Prostate gland (tissue), 2 donors: ENCODE data around the gene CAPN11. TPM values are rescaled to one million over a fixed set of nuclear protein-coding genes. Genes with fewer than 3 reads are reported as not detected.
A peak's percentile ranks its signal among the peaks of the same experiment; 100 is the strongest.

Source experiments
- DNase-seq: peaks from one replicate; pipeline ENCODE4 v3.0.0-alpha.2; 2019; ENCODE audit warnings: low spot score
- H3K27ac ChIP-seq, 2 donors: fragments of 200-600 bp; sonication (generic); 2 replicates each; pipeline ENCODE4 v1.5.1; 2017 to 2019
- H3K27me3 ChIP-seq: fragments of 200-600 bp; sonication (generic); replicated peaks from 2 replicates; pipeline ENCODE4 v1.5.1; 2019; ENCODE audit not compliant: insufficient read depth
- H3K36me3 ChIP-seq, 2 donors: fragments of 200-600 bp; sonication (generic); 1 replicate in 1 of 2; 2 replicates in 1 of 2; pipeline versions ENCODE4 v1.5.1 to v1.8.1; 2017 to 2019
- H3K4me1 ChIP-seq: fragments of 200-600 bp; sonication (generic); replicated peaks from 2 replicates; pipeline ENCODE4 v1.5.1; 2019
- H3K4me3 ChIP-seq, 2 donors: fragments of 200-600 bp; sonication (generic); 2 replicates each; pipeline ENCODE4 v1.5.1; 2017 to 2019
- H3K9me3 ChIP-seq: fragments of 200-600 bp; sonication (generic); 2 replicates; pipeline ENCODE4 v1.5.1; 2017
- POLR2A ChIP-seq: fragments of 450-650 bp; IDR thresholded peaks from one replicate; pipeline ENCODE4 v1.6.1; 2016; ENCODE audit warnings: antibody characterized with exemption, mild to moderate bottlenecking
- POLR2AphosphoS5 ChIP-seq: sonication (generic); formaldehyde crosslinking; IDR thresholded peaks from one replicate; pipeline ENCODE4 v1.6.1; 2017; ENCODE audit warnings: antibody characterized with exemption
- WGBS: methylation state at CpG from one replicate; pipeline ENCODE4 v1.1.5; 2018; 5-methylcytosine and 5-hydroxymethylcytosine counted together
- intact Hi-C: fragments of 100-400 bp; cut with DNase I; formaldehyde crosslinking; loops from one replicate; pipeline ENCODE4 v1.14.2; 2022
- total RNA-seq, 2 donors: library from RNA; depleted of rRNA; stranded (reverse); fragments of >200 nt; gene quantifications; one replicate each; pipeline ENCODE4 v1.1.0, GENCODE V29; 2016
- TF ChIP-seq, protein P1 (sequence below), 4 experiments: fragments of 200-600 bp in 2 of 4; fragments of 450-650 bp in 2 of 4; sonication (generic) in 2 of 4; IDR thresholded peaks; 1 replicate in 3 of 4; 2 replicates in 1 of 4; pipeline ENCODE4 v1.5.1; 2016 to 2019; ENCODE audit warnings: antibody characterized with exemption in 4 of 4, mild to moderate bottlenecking in 2 of 4, moderate library complexity in 2 of 4

CAPN11 gene
- total RNA-seq, 2 donors from 2014 or later: 5.9 TPM; not detected in 1

DNA sequence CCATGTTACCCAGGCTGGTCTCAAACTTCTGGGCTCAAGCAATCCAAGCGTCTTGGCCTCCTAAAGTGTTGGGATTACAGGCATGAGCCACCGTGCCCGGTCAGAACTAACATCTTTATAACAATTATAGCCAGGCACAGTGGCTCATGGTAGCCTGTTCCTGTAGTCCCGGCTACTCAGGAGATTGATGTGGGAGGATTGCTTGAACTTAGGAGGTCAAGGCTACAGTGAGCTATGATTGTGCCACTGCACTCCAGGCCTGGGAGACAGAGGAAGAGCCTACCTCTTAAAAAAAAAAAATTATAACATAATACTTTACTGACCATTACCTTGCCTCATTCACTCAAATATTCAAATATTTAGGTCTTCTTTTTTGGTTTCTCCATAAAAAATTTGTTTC lies 41.3 kb downstream of the CAPN11 start:
- WGBS: 96% methylated on average over 4 of the region's 4 CpGs
- H3K36me3 ChIP-seq: no peaks in the 10 kb centered on the region
- H3K4me1 ChIP-seq: no peaks in the 10 kb centered on the region
- no peaks in the 10 kb centered on the region for H3K9me3 ChIP-seq
- intact Hi-C loops: no loop called here
- no peak for DNase-seq
- H3K4me3 ChIP-seq: no peak overlapping the region
- no peaks in the 10 kb centered on the region for H3K27me3 ChIP-seq
- H3K27ac ChIP-seq: no peak overlapping the region
- TF ChIP-seq, protein P1, sequence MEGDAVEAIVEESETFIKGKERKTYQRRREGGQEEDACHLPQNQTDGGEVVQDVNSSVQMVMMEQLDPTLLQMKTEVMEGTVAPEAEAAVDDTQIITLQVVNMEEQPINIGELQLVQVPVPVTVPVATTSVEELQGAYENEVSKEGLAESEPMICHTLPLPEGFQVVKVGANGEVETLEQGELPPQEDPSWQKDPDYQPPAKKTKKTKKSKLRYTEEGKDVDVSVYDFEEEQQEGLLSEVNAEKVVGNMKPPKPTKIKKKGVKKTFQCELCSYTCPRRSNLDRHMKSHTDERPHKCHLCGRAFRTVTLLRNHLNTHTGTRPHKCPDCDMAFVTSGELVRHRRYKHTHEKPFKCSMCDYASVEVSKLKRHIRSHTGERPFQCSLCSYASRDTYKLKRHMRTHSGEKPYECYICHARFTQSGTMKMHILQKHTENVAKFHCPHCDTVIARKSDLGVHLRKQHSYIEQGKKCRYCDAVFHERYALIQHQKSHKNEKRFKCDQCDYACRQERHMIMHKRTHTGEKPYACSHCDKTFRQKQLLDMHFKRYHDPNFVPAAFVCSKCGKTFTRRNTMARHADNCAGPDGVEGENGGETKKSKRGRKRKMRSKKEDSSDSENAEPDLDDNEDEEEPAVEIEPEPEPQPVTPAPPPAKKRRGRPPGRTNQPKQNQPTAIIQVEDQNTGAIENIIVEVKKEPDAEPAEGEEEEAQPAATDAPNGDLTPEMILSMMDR (IDR thresholded peaks at IDR 0.05): no peak
- no peak for TF ChIP-seq POLR2AphosphoS5
- no peak for TF ChIP-seq POLR2A

DNA sequence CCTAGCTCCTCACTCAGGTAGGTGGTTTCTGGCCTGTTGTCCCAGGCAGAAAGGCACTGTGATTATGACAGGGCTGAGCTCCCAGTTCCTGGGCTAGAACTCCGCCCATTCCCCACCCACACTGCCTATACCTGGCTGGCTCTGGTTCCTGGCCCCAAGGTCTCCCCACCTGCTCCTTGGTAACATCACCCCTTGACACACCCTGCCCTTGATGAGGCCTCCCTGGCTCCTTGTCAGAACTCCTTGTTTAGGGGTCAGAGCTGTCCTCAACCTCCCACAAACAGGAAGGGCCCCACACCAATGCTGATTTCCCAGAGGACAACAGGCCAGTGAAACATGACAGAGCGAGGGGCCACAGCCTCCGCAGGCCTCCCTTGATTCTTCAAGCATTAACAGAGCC lies 42.6 kb downstream of the CAPN11 start:
- TF ChIP-seq POLR2A: peak; percentile 16
- TF ChIP-seq POLR2AphosphoS5: no peak
- no peak for DNase-seq
- no peak overlapping the region for H3K4me3 ChIP-seq
- no peaks in the 10 kb centered on the region for H3K9me3 ChIP-seq
- intact Hi-C loops: no loop called here
- H3K36me3 ChIP-seq: no peaks in the 10 kb centered on the region
- H3K27ac ChIP-seq: peak overlapping the region; percentile 31 to 68
- 34% methylated on average over 3 of the region's 3 CpGs for WGBS
- H3K4me1 ChIP-seq: no peaks in the 10 kb centered on the region
- H3K27me3 ChIP-seq: no peaks in the 10 kb centered on the region

DNA sequence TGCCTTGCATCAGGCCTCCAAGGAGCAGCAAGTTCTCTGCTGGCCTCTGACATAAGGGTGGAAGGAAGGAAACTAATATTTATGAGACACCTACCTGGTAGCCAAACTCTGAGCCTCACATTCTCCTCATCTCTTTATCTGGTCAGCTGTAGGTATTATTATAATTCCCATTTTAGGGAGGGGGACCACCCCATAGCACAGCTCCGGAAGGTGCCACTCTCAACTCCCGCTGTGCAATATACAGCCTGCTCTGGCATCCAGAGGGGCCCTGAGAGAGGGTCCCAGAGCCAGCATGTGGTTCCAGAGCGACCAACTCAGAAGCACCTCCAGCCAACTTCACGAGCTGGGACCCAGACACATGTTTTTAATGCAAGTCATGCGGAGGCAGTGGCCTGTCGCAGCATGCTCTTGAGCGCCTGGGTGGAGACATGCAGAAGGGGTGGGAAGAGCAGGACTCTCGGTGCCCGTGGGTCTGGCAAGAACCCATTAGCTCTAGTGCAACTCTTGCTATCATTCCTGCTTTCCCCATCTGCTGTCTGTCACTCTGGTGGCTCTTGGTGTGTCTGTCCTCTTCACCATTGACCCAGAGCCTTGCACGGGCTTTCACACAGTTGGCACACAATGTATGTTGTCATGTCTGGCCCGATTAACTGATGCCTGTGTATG lies 43.2 kb downstream of the CAPN11 start:
- no peak overlapping the region for H3K4me3 ChIP-seq

DNA sequence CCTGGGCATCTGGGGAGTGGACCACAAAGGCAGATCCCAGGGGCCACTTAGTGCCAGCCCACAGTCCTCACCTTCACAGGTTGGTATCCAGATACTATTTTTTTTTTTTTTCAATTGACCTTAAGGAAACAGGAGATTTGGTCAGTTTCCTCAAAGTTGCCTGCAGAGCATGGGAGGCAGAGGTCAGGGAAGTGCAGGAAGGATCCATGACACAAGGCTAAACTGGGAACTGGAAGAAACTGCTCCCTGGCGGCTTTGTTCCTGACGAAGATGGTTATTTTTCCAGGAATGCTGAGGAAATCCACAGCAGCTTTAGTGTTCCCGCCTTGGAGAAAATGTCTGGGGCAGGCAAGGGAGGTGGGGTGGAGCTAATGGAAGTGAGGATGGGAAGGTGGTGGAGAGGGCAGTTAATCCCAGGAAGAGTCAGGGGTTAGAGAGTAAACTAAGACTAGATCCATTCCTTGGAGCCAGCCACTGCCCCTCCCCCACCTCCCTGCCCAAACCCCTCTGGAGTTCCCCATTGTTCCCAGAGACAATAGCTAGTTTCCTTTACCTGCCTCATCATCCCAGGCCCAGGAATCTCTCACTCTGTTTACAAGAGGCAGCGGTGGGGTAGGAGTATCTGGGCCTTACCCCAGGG lies 43.8 kb downstream of the CAPN11 start:
- Histone ChIP-seq H3K36me3 (no peaks in the 10 kb centered on the region), H3K9me3 (no peaks in the 10 kb centered on the region), H3K4me1 (no peaks in the 10 kb centered on the region), H3K27ac (no peak overlapping the region), H3K27me3 (no peaks in the 10 kb centered on the region), H3K4me3 (no peak overlapping the region)
- no peak for TF ChIP-seq POLR2AphosphoS5
- TF ChIP-seq, protein P1 (IDR thresholded peaks at IDR 0.05): no peak
- TF ChIP-seq POLR2A: no peak
- 89% methylated on average over 4 of the region's 4 CpGs for WGBS
- intact Hi-C loops: no loop called here
- DNase-seq: no peak

More for the DNA sequence above, 43.2 kb downstream of the CAPN11 start:
- no peaks in the 10 kb centered on the region for H3K36me3 ChIP-seq
- TF ChIP-seq, protein P1 (IDR thresholded peaks at IDR 0.05): no peak
- TF ChIP-seq POLR2A: peak; percentile 29
- peak; percentile 53 for TF ChIP-seq POLR2AphosphoS5
- no peaks in the 10 kb centered on the region for H3K4me1 ChIP-seq
- intact Hi-C loops: no loop called here
- no peaks in the 10 kb centered on the region for H3K27me3 ChIP-seq
- H3K9me3 ChIP-seq: no peaks in the 10 kb centered on the region
- peak overlapping the region; percentile 31 to 68 for H3K27ac ChIP-seq
- WGBS: 62% methylated on average over 10 of the region's 11 CpGs
- peak; percentile 73 for DNase-seq

DNA sequence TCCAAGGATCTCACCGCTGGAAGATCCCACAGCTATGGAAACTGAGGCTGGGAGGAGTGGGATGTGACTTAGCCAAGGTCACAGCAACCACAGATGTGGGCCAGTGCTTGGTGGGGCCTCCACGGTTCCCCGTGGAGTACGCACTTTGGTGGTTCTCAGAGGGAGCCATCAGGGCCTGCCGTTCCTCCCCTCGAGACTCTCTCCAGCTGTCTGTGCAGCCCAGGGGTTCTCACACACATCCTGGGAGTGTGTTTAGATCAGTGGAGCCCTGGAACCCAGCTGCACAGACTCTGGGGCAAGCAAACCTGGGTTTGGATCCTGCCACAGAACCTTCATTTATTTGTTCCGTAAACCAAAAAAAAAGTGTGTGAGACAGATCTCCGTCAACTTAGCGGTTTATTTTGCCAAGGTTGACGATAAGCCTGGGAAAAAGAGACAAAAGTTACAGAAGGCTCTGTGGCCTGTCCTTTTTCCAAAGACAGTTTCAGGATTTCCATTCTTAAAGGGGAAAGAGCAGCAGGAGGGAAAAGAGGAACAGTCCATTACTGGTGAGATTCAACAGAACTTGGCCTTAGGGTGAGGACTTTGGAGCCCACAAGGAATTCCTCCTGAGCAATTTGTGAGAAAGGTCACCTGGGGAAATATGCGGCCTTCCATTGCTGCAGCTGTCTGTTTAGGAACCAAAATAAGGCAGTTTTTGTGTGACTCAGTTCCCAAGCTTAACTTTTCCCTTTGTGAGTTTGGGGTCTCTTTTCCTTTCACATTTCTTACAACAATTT lies 44.5 kb downstream of the CAPN11 start:
- DNase-seq: no peak
- Histone ChIP-seq H3K9me3 (no peaks in the 10 kb centered on the region), H3K27me3 (no peaks in the 10 kb centered on the region), H3K4me1 (no peaks in the 10 kb centered on the region), H3K27ac (no peak overlapping the region), H3K36me3 (no peaks in the 10 kb centered on the region), H3K4me3 (no peak overlapping the region)
- TF ChIP-seq POLR2A (no peak), POLR2AphosphoS5 (no peak)
- TF ChIP-seq, protein P1 (IDR thresholded peaks at IDR 0.05): no peak
- WGBS: 91% methylated on average over 11 of the region's 11 CpGs
- intact Hi-C loops: no loop called here
